ENCODE measurements around the gene MSL2. TPM values are rescaled to one million over a fixed set of nuclear protein-coding genes. Genes with fewer than 3 reads are reported as not detected.

Gene MSL2
- polyA plus RNA-seq, 1 of the 3 experiments (the other 2 are of a cell fraction): 2.4 TPM

DNA sequence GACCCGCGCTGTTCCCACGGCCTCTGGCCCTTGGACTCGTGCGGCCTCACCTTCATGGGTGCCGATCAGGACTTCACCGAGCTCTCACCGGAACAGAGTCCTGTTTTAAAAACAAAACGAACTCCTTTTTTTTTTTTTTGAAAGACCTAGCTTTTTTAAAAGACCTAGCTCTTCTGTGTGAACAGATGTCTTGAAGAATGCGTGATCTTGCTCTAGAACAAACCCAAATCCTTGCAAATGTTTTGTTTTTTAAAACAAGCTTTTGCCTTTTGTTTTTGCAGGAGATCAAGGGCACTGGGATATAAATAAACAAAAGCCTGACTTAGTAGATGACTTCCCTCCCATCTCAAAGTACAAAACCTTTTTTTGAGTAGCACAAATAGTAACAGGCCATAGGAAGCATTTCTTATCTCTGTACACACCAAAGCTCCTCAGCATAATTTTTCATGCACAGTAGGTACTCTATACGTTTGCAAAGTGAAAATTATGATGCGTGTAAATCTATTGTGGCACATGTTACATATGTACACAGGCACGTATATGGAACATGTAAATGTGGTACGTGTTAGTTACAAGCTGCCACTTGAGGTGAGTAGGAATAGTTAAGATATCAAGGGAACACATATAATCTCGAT is 1.1 kb upstream of the MSL2 start:
- ChIA-PET POLR2A (interaction anchor here (1.4 to 1.6 kb wide), 5 partner anchors 51 to 621 kb away, joined by 3 to 21 read pairs (median 4); partner anchors contain the start of genes SLC35G2 and STAG1), CTCF (interaction anchor here (0.7 to 2.6 kb wide), 8 partner anchors 12 to 816 kb away, joined by 3 to 13 read pairs (median 3); partner anchors contain the start of genes PCCB and STAG1)
- no peak for DNase-seq
- TF ChIP-seq, protein P1, sequence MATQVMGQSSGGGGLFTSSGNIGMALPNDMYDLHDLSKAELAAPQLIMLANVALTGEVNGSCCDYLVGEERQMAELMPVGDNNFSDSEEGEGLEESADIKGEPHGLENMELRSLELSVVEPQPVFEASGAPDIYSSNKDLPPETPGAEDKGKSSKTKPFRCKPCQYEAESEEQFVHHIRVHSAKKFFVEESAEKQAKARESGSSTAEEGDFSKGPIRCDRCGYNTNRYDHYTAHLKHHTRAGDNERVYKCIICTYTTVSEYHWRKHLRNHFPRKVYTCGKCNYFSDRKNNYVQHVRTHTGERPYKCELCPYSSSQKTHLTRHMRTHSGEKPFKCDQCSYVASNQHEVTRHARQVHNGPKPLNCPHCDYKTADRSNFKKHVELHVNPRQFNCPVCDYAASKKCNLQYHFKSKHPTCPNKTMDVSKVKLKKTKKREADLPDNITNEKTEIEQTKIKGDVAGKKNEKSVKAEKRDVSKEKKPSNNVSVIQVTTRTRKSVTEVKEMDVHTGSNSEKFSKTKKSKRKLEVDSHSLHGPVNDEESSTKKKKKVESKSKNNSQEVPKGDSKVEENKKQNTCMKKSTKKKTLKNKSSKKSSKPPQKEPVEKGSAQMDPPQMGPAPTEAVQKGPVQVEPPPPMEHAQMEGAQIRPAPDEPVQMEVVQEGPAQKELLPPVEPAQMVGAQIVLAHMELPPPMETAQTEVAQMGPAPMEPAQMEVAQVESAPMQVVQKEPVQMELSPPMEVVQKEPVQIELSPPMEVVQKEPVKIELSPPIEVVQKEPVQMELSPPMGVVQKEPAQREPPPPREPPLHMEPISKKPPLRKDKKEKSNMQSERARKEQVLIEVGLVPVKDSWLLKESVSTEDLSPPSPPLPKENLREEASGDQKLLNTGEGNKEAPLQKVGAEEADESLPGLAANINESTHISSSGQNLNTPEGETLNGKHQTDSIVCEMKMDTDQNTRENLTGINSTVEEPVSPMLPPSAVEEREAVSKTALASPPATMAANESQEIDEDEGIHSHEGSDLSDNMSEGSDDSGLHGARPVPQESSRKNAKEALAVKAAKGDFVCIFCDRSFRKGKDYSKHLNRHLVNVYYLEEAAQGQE (IDR thresholded peaks at IDR 0.05; ENCODE audit: low read depth, low read length): no peak
- TF ChIP-seq RFX5 (IDR thresholded peaks at IDR 0.05; ENCODE audit: low read length) (no peak), MAX (IDR thresholded peaks at IDR 0.05; ENCODE audit: low read depth) (no peak), ELF1 (IDR thresholded peaks at IDR 0.05) (no peak), EP300 (IDR thresholded peaks at IDR 0.05; ENCODE audit: borderline replicate concordance in 1 of 2, low read depth in 1 of 2, low read length in 1 of 2) (no peak)
- TF ChIP-seq, protein P2, sequence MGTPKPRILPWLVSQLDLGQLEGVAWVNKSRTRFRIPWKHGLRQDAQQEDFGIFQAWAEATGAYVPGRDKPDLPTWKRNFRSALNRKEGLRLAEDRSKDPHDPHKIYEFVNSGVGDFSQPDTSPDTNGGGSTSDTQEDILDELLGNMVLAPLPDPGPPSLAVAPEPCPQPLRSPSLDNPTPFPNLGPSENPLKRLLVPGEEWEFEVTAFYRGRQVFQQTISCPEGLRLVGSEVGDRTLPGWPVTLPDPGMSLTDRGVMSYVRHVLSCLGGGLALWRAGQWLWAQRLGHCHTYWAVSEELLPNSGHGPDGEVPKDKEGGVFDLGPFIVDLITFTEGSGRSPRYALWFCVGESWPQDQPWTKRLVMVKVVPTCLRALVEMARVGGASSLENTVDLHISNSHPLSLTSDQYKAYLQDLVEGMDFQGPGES (IDR thresholded peaks at IDR 0.05; ENCODE audit: low read depth, low read length): no peak
- Histone ChIP-seq H3F3A (replicated peaks; ENCODE audit: insufficient read depth) (peaks cover 19% of the 10 kb centered on the region), H3K4me3 (ENCODE audit: low read depth in 2 of 2, low read length in 1 of 2) (peak overlapping the region; percentile 82 to 83), H3K79me2 (ENCODE audit: insufficient read depth) (peaks cover 34% of the 10 kb centered on the region), H3K9ac (peak overlapping the region; percentile 98), H3K4me2 (peak overlapping the region; percentile 82), H3K36me3 (replicated peaks in 1 of 2; ENCODE audit: control insufficient read depth in 1 of 2, insufficient read depth in 2 of 2, low read length in 1 of 2) (peaks cover 0 to 4% of the 10 kb centered on the region in 2 experiments), H3K27me3 (ENCODE audit: insufficient read depth) (no peaks in the 10 kb centered on the region), H4K20me1 (ENCODE audit: insufficient read depth) (peaks cover 31% of the 10 kb centered on the region), H3K4me1 (ENCODE audit: control insufficient read depth in 1 of 2, insufficient read depth in 2 of 2, low read depth in 1 of 2, low read length in 1 of 2) (peaks cover 8 to 10% of the 10 kb centered on the region in 2 experiments; a peak in 3 of 4 replicates), H3K9me2 (no peaks in the 10 kb centered on the region), H2AFZ (ENCODE audit: low read depth) (peak overlapping the region; percentile 72), H3K27ac (ENCODE audit: low read depth in 2 of 2, low read length in 1 of 2) (peak overlapping the region; percentile 98 to 99), H3K9me3 (no peaks in the 10 kb centered on the region; the same call in 1 of the 2 replicates)
- 34% methylated on average over 14 of the region's 15 CpGs for WGBS (ENCODE audit: low lambda C conversion rate)

DNA sequence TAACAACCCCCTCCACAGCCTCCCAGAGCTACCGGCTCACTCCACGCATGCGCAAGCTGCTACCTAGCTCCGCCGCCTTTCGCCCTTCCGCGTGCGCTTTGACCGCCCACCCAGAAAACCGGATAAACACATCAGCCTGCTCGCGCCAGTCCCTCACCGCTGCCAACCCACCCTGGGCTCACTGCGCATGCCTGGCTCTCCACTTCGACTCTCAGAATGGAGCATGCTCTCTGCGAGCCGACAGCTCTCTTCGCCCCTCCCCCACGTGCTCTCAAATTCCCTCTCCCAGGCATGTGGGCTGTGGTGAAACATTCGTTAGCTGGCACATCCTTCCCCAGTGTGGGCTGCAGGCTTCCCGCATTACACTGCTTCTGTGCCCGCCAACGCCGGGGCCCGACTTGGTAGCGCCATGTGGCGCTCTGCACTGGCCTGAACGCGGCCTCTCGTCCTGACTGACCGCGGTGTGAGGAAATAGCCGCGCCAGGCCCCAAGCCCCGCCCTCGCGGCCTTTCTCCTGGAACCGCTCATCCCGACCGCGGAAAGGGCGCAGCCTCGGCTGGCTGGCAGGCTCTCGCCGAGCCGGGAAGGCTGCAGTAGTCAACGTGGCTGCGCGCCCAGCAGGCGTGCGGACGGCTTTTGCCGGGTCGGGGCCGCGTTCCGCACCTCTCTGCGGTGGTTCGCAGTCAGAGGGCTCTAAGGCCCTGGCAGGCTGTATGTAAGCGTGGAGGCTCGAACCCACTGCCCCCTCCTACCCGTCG is 445 bp upstream of the MSL2 start:
- Histone ChIP-seq H3K27me3 (ENCODE audit: insufficient read depth) (no peaks in the 10 kb centered on the region), H3F3A (replicated peaks; ENCODE audit: insufficient read depth) (peaks cover 19% of the 10 kb centered on the region), H3K4me2 (peak overlapping the region; percentile 82), H3K4me1 (ENCODE audit: control insufficient read depth in 1 of 2, insufficient read depth in 2 of 2, low read depth in 1 of 2, low read length in 1 of 2) (peaks cover 8 to 14% of the 10 kb centered on the region in 2 experiments; a peak in 3 of 4 replicates), H2AFZ (ENCODE audit: low read depth) (peak overlapping the region; percentile 72), H3K9me2 (no peaks in the 10 kb centered on the region), H3K79me2 (ENCODE audit: insufficient read depth) (peaks cover 41% of the 10 kb centered on the region), H4K20me1 (ENCODE audit: insufficient read depth) (peaks cover 38% of the 10 kb centered on the region), H3K9me3 (no peaks in the 10 kb centered on the region; the same call in 1 of the 2 replicates), H3K27ac (ENCODE audit: low read depth in 2 of 2, low read length in 1 of 2) (peak overlapping the region; percentile 98 to 99), H3K9ac (peak overlapping the region; percentile 98), H3K4me3 (ENCODE audit: low read depth in 2 of 2, low read length in 1 of 2) (peak overlapping the region; percentile 82 to 83), H3K36me3 (replicated peaks in 1 of 2; ENCODE audit: control insufficient read depth in 1 of 2, insufficient read depth in 2 of 2, low read length in 1 of 2) (peaks cover 0 to 9% of the 10 kb centered on the region in 2 experiments)
- under 1% methylated on average over 30 of the region's 64 CpGs for WGBS (ENCODE audit: low lambda C conversion rate)
- CTCF ChIA-PET: interaction anchor here (0.6 to 2.6 kb wide), 6 partner anchors 12 to 817 kb away, joined by 3 to 13 read pairs (median 3); partner anchors contain the start of genes PCCB and STAG1
- DNase-seq: peak; percentile 97
- POLR2A ChIA-PET: interaction anchor here (0.6 to 1.6 kb wide), 10 partner anchors 10 to 817 kb away, joined by 3 to 21 read pairs (median 4); partner anchors contain the start of genes NCK1, SLC35G2 and STAG1
- TF ChIP-seq NRF1 (IDR thresholded peaks at IDR 0.05; ENCODE audit: low read depth, low read length) (peak; percentile 94), MXI1 (IDR thresholded peaks at IDR 0.05; ENCODE audit: low read depth, low read length) (peak; percentile 88), SMC3 (IDR thresholded peaks at IDR 0.05; ENCODE audit: low read depth, low read length) (no peak), YY1 (IDR thresholded peaks at IDR 0.05; ENCODE audit: low read depth) (peak; percentile 57; the same call in 1 of the 2 replicates), RAD21 (IDR thresholded peaks at IDR 0.05; ENCODE audit: low read length) (no peak; the same call in 1 of the 2 replicates), USF1 (IDR thresholded peaks at IDR 0.05; ENCODE audit: borderline replicate concordance, low read depth) (no peak; the same call in 1 of the 2 replicates), GABPA (IDR thresholded peaks at IDR 0.05; ENCODE audit: low read depth) (peak; percentile 48), CHD2 (IDR thresholded peaks at IDR 0.05; ENCODE audit: low read length, partially characterized antibody) (peak; percentile 52)
- TF ChIP-seq, protein P2 (IDR thresholded peaks at IDR 0.05; ENCODE audit: low read depth, low read length): no peak
- TF ChIP-seq, protein P3, sequence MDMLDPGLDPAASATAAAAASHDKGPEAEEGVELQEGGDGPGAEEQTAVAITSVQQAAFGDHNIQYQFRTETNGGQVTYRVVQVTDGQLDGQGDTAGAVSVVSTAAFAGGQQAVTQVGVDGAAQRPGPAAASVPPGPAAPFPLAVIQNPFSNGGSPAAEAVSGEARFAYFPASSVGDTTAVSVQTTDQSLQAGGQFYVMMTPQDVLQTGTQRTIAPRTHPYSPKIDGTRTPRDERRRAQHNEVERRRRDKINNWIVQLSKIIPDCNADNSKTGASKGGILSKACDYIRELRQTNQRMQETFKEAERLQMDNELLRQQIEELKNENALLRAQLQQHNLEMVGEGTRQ (IDR thresholded peaks at IDR 0.05; ENCODE audit: borderline replicate concordance, low read depth, low read length): no peak
